ENCODE data around the gene PCDHGC5.

DNA sequence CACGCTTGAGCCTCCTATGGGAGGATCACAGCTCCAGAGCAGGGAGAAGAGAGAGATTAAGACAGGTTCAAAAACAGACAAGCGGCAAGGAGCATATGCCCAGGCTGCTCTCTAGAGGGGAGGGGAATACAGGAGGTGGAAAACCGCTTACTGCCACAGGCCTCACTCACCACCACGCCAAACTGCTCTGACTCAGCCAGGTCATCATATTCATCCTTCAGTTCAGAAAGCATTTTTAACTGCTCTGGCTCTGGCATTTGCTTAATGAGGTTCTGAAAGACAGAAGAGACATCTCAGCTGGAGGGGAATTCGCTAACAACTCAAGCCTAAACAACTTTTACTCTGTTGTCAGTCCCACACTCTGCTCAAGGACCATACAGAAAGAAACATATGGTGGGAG lies 40.1 kb downstream of the PCDHGC5 start:
- no peak for TF ChIP-seq YY1 (IDR thresholded peaks at IDR 0.05; ENCODE audit: low read depth)
- no peak for TF ChIP-seq TCF12 (IDR thresholded peaks at IDR 0.05; ENCODE audit: low read depth)
